ENCODE data around the gene SMPX. TPM values are rescaled to one million over a fixed set of nuclear protein-coding genes. Genes with fewer than 3 reads are reported as not detected.

Gene SMPX
- total and polyA plus RNA-seq, 2 experiments from 2014 or later, result not detected

GRCh38 chrX:21691512-21692018 lies 66.4 kb downstream of the SMPX start:
- no peak overlapping the region for H3K4me3 Mint-ChIP-seq
- Histone ChIP-seq H3K79me2 (replicated peaks; ENCODE audit: insufficient read depth) (no peaks in the 10 kb centered on the region), H3K4me3 (no peak overlapping the region), H3K36me3 (ENCODE audit: insufficient read depth) (no peaks in the 10 kb centered on the region), H2AFZ (no peak overlapping the region), H3K27ac (ENCODE audit: low read depth) (no peak overlapping the region), H3F3A (replicated peaks; ENCODE audit: low read depth) (no peaks in the 10 kb centered on the region), H3K4me1 (ENCODE audit: insufficient read depth) (no peaks in the 10 kb centered on the region), H3K9me2 (ENCODE audit: insufficient read depth) (no peaks in the 10 kb centered on the region), H3K27me3 (ENCODE audit: insufficient read depth) (no peaks in the 10 kb centered on the region), H3K4me2 (no peak overlapping the region), H4K20me1 (replicated peaks; ENCODE audit: insufficient read depth) (no peaks in the 10 kb centered on the region)
- no peak for ATAC-seq
- no peaks in the 10 kb centered on the region for H3K27me3 Mint-ChIP-seq (ENCODE audit: insufficient read depth, low read depth, poor library complexity)
- no peak overlapping the region for H3K27ac Mint-ChIP-seq
- no peaks in the 10 kb centered on the region for H3K4me1 Mint-ChIP-seq
- H3K9me3 Mint-ChIP-seq, result no peaks in the 10 kb centered on the region
- DNase-seq (ENCODE audit: low spot score), result no peak
- H3K36me3 Mint-ChIP-seq (ENCODE audit: low read depth), result no peaks in the 10 kb centered on the region
- no peak for TF ChIP-seq EZH2 (IDR thresholded peaks at IDR 0.05; ENCODE audit: low read depth, unreplicated experiment)
- TF ChIP-seq CREB1 (CRISPR knock-in tag; IDR thresholded peaks at IDR 0.05; ENCODE audit: low read depth), result no peak
- TF ChIP-seq EZH2phosphoT487 (IDR thresholded peaks at IDR 0.05; ENCODE audit: unreplicated experiment), result no peak
- TF ChIP-seq, protein P1, sequence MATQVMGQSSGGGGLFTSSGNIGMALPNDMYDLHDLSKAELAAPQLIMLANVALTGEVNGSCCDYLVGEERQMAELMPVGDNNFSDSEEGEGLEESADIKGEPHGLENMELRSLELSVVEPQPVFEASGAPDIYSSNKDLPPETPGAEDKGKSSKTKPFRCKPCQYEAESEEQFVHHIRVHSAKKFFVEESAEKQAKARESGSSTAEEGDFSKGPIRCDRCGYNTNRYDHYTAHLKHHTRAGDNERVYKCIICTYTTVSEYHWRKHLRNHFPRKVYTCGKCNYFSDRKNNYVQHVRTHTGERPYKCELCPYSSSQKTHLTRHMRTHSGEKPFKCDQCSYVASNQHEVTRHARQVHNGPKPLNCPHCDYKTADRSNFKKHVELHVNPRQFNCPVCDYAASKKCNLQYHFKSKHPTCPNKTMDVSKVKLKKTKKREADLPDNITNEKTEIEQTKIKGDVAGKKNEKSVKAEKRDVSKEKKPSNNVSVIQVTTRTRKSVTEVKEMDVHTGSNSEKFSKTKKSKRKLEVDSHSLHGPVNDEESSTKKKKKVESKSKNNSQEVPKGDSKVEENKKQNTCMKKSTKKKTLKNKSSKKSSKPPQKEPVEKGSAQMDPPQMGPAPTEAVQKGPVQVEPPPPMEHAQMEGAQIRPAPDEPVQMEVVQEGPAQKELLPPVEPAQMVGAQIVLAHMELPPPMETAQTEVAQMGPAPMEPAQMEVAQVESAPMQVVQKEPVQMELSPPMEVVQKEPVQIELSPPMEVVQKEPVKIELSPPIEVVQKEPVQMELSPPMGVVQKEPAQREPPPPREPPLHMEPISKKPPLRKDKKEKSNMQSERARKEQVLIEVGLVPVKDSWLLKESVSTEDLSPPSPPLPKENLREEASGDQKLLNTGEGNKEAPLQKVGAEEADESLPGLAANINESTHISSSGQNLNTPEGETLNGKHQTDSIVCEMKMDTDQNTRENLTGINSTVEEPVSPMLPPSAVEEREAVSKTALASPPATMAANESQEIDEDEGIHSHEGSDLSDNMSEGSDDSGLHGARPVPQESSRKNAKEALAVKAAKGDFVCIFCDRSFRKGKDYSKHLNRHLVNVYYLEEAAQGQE (IDR thresholded peaks at IDR 0.05; ENCODE audit: unreplicated experiment), result no peak
- no peak for TF ChIP-seq ZNF331 (CRISPR knock-in tag; IDR thresholded peaks at IDR 0.05; ENCODE audit: low read depth)

- no peaks in the 10 kb centered on the region for H3K27me3 Mint-ChIP-seq (ENCODE audit: insufficient read depth, low read depth, poor library complexity)
- no peaks in the 10 kb centered on the region for H3K4me1 Mint-ChIP-seq
- H3K4me3 ChIP-seq, result no peak overlapping the region
- no peaks in the 10 kb centered on the region for H4K20me1 ChIP-seq (replicated peaks; ENCODE audit: insufficient read depth)
- no peak for TF ChIP-seq ZNF331 (CRISPR knock-in tag; IDR thresholded peaks at IDR 0.05; ENCODE audit: low read depth)
- TF ChIP-seq CREB1 (CRISPR knock-in tag; IDR thresholded peaks at IDR 0.05; ENCODE audit: low read depth), result no peak
- TF ChIP-seq, protein P2, sequence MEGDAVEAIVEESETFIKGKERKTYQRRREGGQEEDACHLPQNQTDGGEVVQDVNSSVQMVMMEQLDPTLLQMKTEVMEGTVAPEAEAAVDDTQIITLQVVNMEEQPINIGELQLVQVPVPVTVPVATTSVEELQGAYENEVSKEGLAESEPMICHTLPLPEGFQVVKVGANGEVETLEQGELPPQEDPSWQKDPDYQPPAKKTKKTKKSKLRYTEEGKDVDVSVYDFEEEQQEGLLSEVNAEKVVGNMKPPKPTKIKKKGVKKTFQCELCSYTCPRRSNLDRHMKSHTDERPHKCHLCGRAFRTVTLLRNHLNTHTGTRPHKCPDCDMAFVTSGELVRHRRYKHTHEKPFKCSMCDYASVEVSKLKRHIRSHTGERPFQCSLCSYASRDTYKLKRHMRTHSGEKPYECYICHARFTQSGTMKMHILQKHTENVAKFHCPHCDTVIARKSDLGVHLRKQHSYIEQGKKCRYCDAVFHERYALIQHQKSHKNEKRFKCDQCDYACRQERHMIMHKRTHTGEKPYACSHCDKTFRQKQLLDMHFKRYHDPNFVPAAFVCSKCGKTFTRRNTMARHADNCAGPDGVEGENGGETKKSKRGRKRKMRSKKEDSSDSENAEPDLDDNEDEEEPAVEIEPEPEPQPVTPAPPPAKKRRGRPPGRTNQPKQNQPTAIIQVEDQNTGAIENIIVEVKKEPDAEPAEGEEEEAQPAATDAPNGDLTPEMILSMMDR (conservative IDR thresholded peaks at IDR 0.05; ENCODE audit: low read depth in 2 of 2), result no peak
- TF ChIP-seq STAT1 (IDR thresholded peaks at IDR 0.05; ENCODE audit: unreplicated experiment), result no peak
- no peak for TF ChIP-seq ZNF114 (CRISPR knock-in tag; IDR thresholded peaks at IDR 0.05)
- no peak for TF ChIP-seq EZH2 (IDR thresholded peaks at IDR 0.05; ENCODE audit: low read depth, unreplicated experiment)
- TF ChIP-seq JUNB (IDR thresholded peaks at IDR 0.05; ENCODE audit: unreplicated experiment), result no peak
- TF ChIP-seq POLR2AphosphoS5 (IDR thresholded peaks at IDR 0.05; ENCODE audit: low read depth), result no peak
- TF ChIP-seq, protein P1 (IDR thresholded peaks at IDR 0.05; ENCODE audit: unreplicated experiment), result no peak
- H3K36me3 ChIP-seq (ENCODE audit: insufficient read depth), result no peaks in the 10 kb centered on the region
- H3K4me1 ChIP-seq (ENCODE audit: insufficient read depth), result no peaks in the 10 kb centered on the region
- no peak overlapping the region for H3K4me3 Mint-ChIP-seq
- H3K9me2 ChIP-seq (ENCODE audit: insufficient read depth), result no peaks in the 10 kb centered on the region
- H3K36me3 Mint-ChIP-seq (ENCODE audit: low read depth), result no peaks in the 10 kb centered on the region
- ATAC-seq, result no peak
- no peak overlapping the region for H3K27ac ChIP-seq (ENCODE audit: low read depth)
- no peak for DNase-seq (ENCODE audit: low spot score)
- H3K9me3 Mint-ChIP-seq, result no peaks in the 10 kb centered on the region
- no peak overlapping the region for H3K27ac Mint-ChIP-seq
- H3K4me2 ChIP-seq, result no peak overlapping the region
- H3K79me2 ChIP-seq (replicated peaks; ENCODE audit: insufficient read depth), result no peaks in the 10 kb centered on the region
- no peaks in the 10 kb centered on the region for H3K27me3 ChIP-seq (ENCODE audit: insufficient read depth)
- no peaks in the 10 kb centered on the region for H3F3A ChIP-seq (replicated peaks; ENCODE audit: low read depth)
- H2AFZ ChIP-seq, result no peak overlapping the region
Measured at GRCh38 chrX:21683941-21684340, 74.0 kb downstream of the SMPX start.
